22Rv1 (cell line): ENCODE data around the gene ARHGEF6.

Source experiments
- ZFX ChIP-seq: fragments of 450-650 bp; IDR thresholded peaks from 2 replicates; pipeline ENCODE4 v1.6.1; 2017; ENCODE audit warnings: antibody characterized with exemption, borderline replicate concordance
- TF ChIP-seq, protein P1 (sequence below): fragments of 450-650 bp; IDR thresholded peaks from 2 replicates; pipeline ENCODE4 v1.5.1; 2017; ENCODE audit warnings: mild to moderate bottlenecking

DNA sequence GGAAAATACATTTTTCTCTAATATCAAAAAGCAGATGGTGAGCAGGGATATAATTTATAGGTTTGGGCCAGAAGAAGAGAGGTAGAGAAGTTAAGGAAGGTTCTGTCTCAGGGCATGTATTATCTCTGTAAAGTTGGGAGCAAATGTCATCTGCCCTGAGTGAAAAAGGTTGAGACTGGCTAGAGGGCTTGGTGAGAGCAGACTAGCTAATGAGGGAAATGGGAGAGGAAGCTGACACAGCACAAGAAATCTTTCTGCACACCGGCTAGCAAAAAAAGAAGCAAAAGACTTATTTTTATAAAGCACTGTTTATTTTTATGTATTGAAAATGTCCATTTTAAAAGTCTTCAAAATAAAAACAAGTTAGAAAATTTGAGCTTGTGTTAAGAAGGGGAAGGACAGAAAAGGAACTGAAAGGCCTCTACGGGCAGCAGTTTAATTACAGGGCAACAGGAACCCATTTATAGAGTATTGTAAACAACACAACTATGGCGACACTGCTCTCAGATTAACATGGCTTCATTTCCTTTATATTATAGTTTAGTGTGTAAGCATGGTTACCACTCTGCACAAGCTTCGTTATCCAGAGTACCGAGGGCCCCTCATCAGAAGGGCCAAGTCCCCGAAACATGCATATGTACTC is 115.4 kb downstream of the ARHGEF6 start:
- TF ChIP-seq, protein P1, sequence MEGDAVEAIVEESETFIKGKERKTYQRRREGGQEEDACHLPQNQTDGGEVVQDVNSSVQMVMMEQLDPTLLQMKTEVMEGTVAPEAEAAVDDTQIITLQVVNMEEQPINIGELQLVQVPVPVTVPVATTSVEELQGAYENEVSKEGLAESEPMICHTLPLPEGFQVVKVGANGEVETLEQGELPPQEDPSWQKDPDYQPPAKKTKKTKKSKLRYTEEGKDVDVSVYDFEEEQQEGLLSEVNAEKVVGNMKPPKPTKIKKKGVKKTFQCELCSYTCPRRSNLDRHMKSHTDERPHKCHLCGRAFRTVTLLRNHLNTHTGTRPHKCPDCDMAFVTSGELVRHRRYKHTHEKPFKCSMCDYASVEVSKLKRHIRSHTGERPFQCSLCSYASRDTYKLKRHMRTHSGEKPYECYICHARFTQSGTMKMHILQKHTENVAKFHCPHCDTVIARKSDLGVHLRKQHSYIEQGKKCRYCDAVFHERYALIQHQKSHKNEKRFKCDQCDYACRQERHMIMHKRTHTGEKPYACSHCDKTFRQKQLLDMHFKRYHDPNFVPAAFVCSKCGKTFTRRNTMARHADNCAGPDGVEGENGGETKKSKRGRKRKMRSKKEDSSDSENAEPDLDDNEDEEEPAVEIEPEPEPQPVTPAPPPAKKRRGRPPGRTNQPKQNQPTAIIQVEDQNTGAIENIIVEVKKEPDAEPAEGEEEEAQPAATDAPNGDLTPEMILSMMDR, result no peak
- no peak for TF ChIP-seq ZFX
